ENCODE data around the gene RIPOR2. TPM values are rescaled to one million over a fixed set of nuclear protein-coding genes. Genes with fewer than 3 reads are reported as not detected.

Gene RIPOR2
- total RNA-seq, 1 experiment from 2014 or later, result 5.0 TPM

- Histone ChIP-seq H3K56ac (ENCODE audit: insufficient read length, low read depth, low read length) (no peak overlapping the region), H3T11ph (ENCODE audit: low read length) (no peak overlapping the region), H3K79me2 (ENCODE audit: insufficient read depth, low read length) (peaks cover 36% of the 10 kb centered on the region; the same call in 1 of the 2 replicates), H2BK12ac (ENCODE audit: insufficient read length, low read depth, low read length) (no peak overlapping the region), H3K4me2 (ENCODE audit: insufficient read depth, insufficient read length, low read length) (no peak overlapping the region), H3K18ac (ENCODE audit: insufficient read length, low read depth, low read length) (no peak overlapping the region), H3K79me1 (ENCODE audit: insufficient read depth, low read depth, low read length, poor library complexity, severe bottlenecking) (peaks cover 5% of the 10 kb centered on the region), H4K20me1 (ENCODE audit: control insufficient read depth, insufficient read depth, insufficient read length) (no peaks in the 10 kb centered on the region), H3K27me3 (ENCODE audit: insufficient read depth, low read length) (no peaks in the 10 kb centered on the region), H4K5ac (ENCODE audit: insufficient read length, low read depth, low read length) (no peak overlapping the region), H2BK15ac (ENCODE audit: low read depth, low read length) (no peak overlapping the region), H4K91ac (ENCODE audit: insufficient read length, low read depth, low read length) (no peak overlapping the region), H3K27ac (ENCODE audit: insufficient read length, low read depth, low read length) (no peak overlapping the region), H2AFZ (ENCODE audit: low read length) (no peak overlapping the region), H3K14ac (ENCODE audit: insufficient read depth, low read length) (no peak overlapping the region), H2BK5ac (ENCODE audit: insufficient read length, low read length) (no peak overlapping the region), H3K23me2 (ENCODE audit: insufficient read length, low read depth, low read length, poor library complexity, severe bottlenecking) (no peaks in the 10 kb centered on the region), H3K4ac (ENCODE audit: low read depth, low read length) (no peak overlapping the region), H2BK120ac (ENCODE audit: low read depth, low read length, poor library complexity, severe bottlenecking) (no peak overlapping the region), H4K8ac (replicated peaks; ENCODE audit: insufficient read length, low read depth, low read length) (no peak overlapping the region), H3K9me3 (ENCODE audit: control insufficient read depth, low read depth, low read length) (no peaks in the 10 kb centered on the region), H2BK20ac (ENCODE audit: low read depth, low read length, poor library complexity, severe bottlenecking) (no peak overlapping the region), H3K23ac (ENCODE audit: insufficient read length, low read depth, low read length) (no peak overlapping the region), H2AK5ac (ENCODE audit: insufficient read length, low read length) (no peak overlapping the region), H3K9ac (ENCODE audit: extremely low read depth, insufficient read length, low read length) (no peak overlapping the region), H3K4me1 (ENCODE audit: insufficient read depth, low read length) (peaks cover 22% of the 10 kb centered on the region; the same call in 1 of the 2 replicates)
- Mint-ChIP-seq H3K4me1 (peaks cover 47 to 54% of the 10 kb centered on the region in 2 experiments), H3K4me3 (no peak overlapping the region), H3K27ac (no peak overlapping the region; a peak in 2 of 7 replicates), H3K36me3 (ENCODE audit: insufficient read depth in 1 of 3, low read depth in 3 of 3) (peaks cover 6 to 12% (median 9%) of the 10 kb centered on the region in 3 experiments), H3K9me3 (peaks cover 7% of the 10 kb centered on the region in 2 experiments), H3K27me3 (ENCODE audit: low read depth) (no peaks in the 10 kb centered on the region)
- no peak for DNase-seq
- no peak for TF ChIP-seq CTCF (conservative IDR thresholded peaks at IDR 0.05)
- no CpG with 5 or more reads among the region's 1 CpG for WGBS (ENCODE audit: extremely low coverage, insufficient read length, low lambda C conversion rate)
Measured at GRCh38 chr6:24929242-24929641, 6.5 kb downstream of the RIPOR2 start.

All from H9 (cell line).